HG03139 (cell line): Measurements from ENCODE around the gene LPIN1.
"Not testable (repeated sequence)": the region's sequence is repeated elsewhere in the genome, so short reads cannot be mapped to it uniquely, and the experiment has no call there.

Experiments used
- ATAC-seq: cut with Tn5 transposase; IDR thresholded peaks from one replicate; pipeline ENCODE4 v1.9.1; 2021; ENCODE audit not compliant: unreplicated experiment

The LPIN1 gene

DNA sequence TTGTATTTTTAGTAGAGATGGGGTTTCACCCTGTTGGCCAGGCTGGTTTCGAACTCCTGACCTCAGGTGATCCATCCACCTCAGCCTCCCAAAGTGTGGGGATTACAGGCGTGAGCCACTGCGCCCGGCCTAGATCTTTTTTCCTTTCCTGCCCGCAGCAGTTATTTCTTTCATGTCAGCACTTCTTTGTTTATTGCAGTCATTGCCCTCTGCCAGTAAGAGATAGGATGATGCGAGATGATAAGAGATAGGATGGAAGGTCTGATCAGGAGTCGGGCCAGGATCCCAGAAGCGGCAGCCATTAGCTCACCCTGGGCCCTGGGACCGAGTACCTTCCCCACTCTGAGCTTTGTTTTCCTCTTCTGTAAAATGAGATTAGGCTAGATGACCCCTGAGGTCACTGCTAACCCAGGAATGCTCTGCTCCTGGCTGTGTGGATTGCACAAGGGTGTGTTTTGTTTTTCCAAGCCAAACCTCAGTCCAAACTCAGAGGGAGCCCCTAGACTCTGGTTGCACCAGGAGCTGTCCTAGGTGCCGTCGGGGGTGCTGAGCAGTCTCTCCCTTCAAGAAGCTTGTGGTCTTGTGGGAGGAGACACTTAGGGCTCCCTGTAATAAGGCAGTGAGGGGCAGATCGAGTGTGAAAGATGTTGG is 63.3 kb downstream of the LPIN1 start:
- no peak for ATAC-seq

DNA sequence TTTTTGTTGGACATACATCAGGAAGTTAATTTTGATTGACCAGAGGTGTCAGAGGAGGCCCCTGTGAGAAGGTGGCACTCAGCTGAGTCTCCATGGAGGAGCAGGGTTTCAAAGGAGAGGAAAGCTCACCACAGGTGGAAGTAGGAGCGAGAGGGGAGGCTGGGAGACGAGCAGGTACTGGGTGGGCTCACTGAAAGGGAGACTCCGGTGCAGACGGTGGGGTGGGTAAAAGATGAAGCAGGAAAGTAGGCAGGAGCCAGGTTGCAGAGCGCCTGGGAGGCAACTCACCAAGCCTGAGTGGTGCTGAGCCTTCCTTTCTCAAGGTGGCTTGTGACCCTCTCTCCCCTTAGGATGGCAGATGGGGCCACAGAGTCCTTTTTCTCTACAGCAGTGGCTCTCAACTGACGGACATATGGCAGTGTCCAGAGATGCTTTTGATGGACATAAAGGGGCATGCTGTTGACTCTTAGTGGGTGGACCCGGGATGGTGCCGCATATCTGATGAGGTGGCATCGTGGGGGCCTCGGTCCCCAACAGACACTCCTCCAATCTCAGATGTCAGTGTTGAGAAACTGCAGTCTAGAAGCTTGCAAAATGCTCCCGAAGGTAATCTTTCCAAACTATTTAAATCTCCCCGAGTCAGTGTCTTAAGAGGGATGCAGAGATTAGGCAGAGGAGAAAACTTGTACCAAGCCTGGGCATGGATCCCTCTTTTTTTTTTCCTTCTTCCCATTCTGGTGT is 64.0 kb downstream of the LPIN1 start:
- no peak for ATAC-seq

DNA sequence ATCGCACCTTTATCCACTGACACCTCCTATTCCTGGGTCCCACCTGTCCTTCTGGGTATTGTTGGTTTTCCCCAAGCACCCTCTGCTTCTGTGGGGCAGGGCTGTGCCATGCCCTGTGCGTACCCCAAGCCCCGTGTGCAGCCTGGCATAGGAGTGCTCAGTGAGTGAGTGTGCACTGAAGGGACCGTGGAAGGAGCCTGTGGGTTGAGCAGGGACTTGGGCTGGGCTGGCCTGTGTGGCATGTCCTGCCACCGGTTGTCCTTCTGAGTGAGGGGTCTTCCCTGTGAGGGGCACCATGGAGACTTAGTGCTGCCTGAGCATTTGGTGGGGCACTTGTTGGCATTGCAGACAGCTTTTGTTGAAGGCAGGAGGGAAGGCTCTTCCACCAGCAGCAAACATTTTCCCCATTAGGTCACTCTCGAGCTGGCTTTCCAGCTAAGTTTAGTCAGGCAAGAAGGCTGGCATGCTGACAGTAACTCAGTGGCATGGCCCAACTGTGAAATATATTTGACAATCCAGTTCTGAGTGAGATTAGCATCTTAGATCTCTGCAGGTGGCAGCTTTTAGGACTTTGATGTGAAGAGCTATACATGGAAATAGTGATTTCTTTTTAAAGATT is 64.7 kb downstream of the LPIN1 start:
- ATAC-seq, result no peak

DNA sequence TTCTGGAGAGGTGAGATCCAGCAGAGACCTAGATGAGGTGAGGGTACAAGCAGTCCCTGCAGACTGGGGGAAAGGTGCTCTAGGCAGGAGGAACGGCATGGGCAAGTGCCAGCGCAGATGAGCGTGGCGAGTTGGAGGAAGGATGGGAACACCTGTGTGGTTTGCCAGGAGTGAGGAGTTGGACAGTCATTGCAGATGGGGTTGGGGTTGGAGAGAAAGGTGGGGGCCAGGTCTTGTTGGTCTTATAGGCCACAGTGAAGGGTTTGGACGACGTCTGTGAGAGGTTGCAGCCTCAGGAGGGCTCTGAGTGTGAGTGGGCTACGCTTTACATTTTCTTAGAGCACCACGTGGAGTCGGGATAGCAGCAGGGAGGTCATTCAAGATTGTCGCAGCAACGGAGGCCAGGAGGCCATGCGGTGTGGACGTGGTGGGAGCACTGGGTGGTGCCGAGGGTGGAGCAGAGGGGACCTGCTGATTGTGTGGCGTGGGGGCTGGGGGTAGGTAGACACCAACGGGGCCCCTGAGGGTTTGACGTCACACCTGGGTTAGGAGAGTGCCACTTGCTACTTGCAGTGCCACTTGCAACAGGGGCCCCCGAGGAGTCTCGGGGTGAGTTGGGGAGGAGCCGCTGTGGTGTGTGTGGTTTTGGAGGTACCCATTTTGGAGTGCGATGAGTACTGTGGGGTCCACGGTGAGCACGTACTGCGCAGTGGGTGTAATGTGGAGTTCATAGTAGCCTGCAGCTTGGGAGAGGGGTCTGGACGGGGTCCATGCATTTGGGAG is 66.2 kb downstream of the LPIN1 start:
- no peak for ATAC-seq

DNA sequence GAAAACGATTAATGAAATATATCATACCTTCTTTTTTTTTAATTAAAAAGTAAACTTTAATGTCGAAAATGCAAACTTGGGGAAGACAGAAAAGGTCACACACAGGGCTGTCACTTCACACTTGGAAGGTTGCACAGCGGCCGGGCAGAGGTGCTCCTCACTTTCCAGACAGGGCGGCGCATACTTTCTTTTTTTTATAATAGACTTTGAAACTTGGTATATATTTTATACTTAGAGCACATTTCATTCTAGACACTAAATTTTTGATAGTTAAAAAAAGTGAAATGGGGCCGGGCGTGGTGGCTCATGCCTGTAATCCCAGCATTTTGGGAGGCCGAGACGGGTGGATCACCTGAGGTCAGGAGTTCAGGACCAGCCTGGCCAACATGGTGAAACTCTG is 66.9 kb downstream of the LPIN1 start:
- ATAC-seq, result not testable (repeated sequence)

DNA sequence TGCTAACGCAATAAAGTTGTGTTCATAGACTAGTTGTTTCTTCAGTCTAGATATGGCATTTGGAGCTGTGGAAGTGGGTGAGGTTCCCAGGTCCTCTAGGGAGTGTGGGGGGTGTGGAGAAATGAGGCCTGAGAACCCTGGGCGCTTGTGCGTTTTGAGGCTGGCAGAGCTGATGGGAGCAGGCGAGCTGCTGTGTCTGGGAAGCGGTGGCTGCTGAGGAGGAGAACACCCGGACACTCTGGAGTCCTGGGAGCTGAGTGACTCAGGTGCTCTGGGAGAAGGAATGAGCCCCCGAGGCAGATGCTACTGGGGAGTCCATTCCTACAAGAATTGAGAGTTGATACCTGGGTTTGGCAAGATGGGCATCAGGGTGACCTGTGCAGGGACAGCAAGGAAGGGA is 67.5 kb downstream of the LPIN1 start:
- no peak for ATAC-seq

DNA sequence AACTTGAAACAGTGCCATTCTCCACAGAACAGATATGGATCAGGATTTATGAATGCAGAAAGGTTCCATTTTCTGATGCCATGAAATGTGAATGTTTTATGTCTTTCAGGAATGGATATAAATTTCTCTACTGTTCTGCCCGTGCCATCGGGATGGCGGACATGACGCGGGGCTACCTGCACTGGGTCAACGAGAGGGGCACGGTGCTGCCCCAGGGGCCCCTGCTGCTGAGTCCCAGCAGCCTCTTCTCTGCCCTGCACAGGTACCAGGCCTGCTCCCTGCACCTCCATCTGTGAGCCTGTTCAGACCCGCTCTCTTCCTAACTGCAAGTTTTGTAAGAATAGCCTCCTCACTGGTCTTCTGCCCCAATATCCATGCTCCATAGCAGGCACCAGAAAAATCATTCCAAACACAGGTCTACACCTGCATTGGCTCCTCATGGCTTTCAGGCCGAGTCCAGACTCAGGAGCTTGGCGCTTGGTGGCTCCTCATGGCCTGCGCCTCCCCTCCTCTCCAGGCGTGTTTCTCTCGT is 68.6 kb downstream of the LPIN1 start:
- ATAC-seq, result no peak

DNA sequence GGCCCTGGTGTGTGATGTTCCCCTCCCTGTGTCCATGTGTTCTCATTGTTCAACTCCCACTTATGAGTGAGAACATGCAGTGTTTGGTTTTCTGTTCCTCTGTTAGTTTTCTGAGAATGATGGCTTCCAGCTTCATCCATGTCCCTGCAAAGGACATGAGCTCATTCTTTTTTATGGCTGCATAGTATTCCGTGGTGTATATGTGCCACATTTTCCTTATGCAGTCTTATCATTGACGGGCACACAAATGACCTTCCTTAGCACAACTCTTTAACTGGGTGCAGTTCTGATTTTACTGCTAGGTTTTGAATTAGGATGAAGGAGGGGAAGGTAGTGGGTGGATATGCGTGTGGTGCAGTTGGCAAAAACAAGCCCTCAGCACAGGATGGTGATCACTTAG is 70.5 kb downstream of the LPIN1 start:
- not testable (repeated sequence) for ATAC-seq

DNA sequence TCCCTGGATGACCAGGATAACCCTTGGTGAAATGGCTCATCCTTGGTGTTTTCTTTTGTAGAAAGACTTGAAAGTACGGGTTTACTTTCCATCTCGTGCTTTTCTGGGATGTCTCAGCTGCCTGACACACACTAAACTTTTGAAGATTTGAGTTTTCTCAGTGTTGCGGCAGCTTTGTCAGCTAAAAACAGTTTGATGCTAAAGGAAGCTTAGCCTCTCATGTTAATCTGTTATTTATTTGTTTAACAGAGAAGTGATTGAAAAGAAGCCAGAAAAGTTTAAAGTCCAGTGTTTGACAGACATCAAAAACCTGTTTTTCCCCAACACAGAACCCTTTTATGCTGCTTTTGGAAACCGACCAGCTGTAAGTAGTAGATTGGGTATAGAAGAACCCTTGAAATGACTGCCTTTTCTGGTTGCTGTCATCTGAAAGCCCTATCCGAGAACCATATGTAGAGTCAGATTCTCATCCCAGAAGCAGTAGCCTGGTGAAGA is 72.8 kb downstream of the LPIN1 start:
- ATAC-seq, result no peak

DNA sequence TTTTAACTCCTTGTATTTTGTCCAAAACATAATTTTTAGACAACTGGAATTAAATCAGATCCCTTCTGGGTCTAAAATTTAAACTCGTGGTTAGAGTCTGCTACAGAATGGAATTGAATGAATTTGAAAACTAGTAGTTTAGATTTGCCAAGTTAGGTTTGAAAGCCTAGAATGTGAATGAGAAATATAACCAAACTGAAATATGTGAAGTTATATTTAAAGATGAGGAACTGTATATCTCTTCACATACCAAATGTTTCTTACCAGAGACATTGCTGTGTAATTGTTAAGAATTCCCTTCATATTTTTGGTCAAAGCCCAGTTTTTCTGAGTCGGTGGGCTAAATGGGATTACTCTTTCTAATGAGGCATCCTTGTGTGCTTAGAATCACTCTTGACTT is 74.2 kb downstream of the LPIN1 start:
- ATAC-seq, result no peak

DNA sequence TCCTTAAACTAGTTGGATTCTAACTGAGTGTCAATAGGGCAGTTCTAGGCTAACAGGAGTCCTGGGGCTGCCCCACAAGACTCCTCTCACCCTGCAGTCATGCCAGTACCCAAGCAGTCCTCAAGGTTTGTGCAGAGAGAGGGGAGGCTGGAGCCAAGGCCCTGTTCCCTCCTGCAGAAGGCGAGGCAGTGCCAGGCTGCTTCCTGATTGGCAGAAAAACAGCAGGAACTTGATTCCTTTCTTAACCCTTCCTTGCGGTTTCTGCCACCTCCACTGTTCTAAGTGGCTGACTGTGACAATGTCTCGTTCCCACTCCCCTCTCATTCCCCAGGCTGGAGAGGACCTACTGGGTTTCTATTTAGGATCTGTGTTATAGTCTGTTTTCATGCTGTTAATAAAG is 75.3 kb downstream of the LPIN1 start:
- no peak for ATAC-seq

DNA sequence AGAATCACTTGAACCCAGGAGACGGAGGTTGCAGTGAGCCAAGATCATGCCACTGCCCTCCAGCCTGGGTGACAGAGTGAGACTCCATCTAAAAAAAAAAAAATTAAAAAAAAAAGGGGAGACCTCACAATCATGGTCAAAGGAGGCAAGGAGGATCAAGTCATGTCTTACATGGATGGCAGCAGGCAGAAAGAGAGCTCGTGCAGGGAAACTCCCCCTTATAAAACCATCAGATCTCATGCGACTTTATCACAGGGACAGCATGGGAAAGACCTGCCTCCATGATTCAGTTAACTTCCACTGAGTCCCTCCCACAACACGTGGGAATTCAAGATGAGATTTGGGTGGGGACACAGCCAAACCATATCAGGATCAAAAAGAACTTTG is 75.9 kb downstream of the LPIN1 start:
- ATAC-seq, result not testable (repeated sequence)

DNA sequence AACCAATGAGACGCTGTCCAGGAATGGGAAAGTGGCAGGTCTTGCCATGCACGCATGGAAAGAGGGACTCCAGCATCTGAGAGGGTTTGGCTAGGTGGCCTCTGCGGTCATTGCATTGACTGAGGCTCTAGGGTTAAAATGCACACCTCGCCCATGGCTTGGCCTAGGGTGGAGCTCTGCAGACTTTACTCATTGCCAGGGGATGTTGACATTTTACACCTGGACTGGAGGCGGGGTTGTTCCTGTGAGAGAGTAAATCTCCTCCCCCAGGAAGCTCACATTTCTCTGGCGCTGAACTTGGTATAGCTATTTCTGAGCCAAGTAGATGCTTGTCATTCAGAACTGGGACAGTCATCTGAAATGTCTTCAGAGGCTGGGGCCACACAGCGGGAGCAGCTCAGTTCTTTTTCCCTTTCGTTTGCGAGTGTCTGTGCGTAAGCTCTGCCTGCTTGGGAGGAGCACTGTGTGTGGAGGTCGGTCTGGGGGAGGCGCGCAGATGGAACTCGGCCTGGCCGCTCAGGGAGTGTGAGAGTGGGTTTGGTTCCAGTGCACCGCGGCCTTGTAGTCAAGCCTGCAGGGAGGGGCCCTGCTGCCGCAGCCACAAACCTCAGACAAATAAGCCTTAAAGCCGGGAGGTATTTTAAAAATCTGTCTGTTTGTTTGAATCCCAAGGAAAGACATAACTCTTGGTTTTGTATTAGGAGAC is 76.5 kb downstream of the LPIN1 start:
- no peak for ATAC-seq

DNA sequence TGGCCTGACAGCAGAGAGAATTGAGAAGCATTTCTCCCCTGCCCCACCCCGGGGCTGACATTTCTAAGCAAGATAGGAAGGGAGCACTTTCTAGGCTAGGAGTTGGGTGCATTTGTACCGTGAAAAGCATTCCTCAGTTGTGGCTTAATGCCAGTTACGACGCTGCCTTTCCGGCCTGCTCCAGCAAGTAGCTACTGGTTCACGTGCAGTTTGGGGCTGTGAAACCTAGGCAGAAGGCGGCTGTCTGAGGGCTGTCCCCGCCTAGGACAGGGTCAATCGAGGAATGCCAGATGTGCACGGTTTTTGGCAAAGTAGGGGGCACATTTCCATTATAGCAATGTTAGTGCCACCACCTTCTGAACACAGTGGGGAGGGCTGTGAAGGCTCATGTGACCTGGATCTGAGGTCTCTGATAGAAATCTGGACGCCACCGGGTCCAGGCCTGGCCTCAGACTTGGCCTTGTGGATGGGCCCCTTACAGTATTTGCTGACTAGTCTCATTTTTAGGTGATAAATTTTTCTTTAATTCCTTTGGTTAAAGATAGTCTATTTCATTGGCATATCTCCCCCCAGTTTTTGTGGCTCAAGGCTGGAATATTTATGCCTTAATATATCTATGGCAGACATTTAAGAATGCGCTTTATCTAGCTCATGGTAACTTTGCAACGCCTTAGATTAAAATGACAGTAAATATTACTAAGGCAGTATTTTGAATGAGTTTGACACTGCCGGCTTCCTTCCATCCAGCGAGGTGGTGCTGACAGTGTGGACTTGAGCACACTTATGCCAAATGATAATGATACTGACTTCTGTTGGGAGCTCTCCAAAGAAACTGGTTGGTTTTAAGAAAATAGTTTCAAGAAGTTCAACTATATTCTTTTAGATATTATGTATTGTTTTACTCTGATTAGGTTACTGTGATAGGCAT is 78.7 kb downstream of the LPIN1 start:
- ATAC-seq, result no peak

DNA sequence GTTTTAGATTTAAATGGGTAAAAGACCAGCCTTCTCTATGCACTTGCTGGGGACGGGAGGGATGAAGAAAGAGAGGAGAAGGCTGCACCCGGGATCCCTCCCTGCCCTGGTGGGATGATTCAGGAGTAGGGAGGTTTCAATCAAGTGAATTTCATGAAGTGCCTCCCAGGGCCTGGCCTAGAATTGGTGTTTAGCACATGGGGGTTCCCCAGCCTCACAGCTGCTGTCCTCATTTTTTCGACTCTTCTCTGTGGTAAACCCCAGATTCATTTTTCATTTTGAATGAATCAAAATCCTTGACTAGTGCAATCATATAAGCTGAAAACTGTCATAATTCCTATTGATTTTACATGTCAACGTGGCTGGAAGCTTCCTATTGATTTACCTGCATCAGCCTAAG is 81.1 kb downstream of the LPIN1 start:
- no peak for ATAC-seq

DNA sequence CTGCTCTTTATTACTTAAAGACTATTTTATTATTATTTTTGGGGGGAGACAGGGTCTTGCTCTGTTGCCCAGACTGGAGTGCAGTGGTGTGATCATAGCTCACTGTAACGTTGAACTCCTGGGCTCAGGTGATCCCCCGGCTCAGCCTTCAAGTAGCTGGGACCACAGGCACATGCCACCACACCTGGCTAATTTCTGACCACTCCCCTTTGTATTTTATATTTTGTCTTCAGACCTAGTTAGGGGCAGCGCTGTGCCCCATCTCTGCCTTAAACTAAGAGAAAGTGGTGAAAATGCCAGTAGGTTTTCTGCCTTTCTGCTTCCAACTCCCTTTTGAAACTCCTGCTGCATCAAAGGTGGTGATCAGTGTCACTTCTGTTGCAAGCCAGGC is 82.5 kb downstream of the LPIN1 start:
- no peak for ATAC-seq

DNA sequence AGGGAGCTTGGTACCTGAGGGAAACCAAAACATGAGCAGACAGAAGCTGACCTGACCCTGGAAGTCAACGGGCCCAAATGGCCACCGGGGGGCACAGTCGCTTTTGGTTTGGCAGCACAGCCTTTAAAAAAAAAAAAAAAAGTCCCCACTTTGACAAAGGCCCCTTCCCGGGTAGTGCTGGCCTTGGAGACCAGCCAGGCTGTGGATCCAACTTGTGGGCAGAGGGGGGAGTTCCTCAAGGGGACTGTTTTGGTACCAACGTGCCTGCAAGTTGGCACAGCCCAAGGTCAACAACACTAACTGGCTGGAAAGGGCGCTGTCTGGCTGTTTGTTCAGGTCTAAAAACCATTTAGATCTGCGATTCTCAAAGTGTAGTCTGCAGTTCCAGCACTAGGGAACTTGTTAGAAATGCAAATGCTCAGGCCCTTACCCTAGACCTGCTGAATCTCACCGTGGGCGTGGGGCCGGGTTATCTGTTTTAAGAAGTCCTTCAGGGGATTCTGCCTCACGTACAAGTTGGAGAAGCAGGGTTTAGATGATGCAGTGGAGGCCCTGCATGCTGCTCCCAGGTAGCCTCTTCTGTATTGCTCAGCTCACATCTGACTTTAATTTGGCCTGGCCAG is 83.0 kb downstream of the LPIN1 start:
- peak; percentile 30 for ATAC-seq

DNA sequence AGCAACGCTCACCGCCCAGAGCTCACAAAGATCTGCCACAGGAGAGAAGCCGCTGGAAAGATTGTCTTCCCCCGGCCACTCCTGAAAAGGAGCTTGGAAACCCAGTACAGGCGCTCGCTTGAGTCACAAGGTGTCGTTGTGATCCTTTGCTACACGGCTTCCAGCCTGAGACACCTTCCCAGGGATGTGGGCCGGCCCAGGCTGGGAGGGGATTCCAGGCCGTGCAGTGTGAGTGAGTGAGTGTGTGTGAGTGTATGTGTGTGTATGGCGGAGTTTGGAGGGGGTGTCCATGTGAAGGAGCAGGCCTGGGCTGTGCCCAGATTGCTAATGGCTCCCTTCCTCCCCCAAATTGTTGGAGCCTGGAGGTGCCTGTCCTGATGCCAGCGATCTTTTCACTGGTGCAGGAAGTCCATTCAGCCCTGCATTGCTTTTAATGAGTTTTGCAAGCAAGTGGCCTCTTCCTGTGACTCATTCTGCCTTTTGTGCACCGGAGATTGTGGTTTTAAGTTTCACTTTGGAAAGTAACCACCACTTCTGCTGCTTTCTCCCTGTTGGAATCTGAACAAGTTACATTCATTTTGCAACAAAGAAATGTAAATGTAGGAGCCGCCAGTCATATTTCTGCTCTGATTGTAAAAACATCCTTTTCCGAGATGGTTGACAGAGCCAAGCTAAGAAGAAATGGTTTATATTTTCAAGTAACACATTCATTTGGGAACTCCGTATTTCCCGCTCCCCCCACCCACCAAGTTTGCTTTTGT is 83.7 kb downstream of the LPIN1 start:
- peak; percentile 74 for ATAC-seq
